GM12892 (cell line): Measurements from ENCODE around the gene EFCAB8.

Source experiments
- POLR2A ChIP-seq: IDR thresholded peaks from 2 replicates; pipeline ENCODE4 v1.6.1; 2011; ENCODE audit warnings: low read depth, low read length, control low read depth
- POLR2AphosphoS5 ChIP-seq: IDR thresholded peaks from 2 replicates; pipeline ENCODE4 v1.6.1; 2011; ENCODE audit warnings: low read depth, low read length, control low read depth
- TAF1 ChIP-seq: IDR thresholded peaks from 2 replicates; pipeline ENCODE4 v1.6.1; 2011; ENCODE audit warnings: low read depth, mild to moderate bottlenecking, control low read depth, low read length, borderline replicate concordance

DNA sequence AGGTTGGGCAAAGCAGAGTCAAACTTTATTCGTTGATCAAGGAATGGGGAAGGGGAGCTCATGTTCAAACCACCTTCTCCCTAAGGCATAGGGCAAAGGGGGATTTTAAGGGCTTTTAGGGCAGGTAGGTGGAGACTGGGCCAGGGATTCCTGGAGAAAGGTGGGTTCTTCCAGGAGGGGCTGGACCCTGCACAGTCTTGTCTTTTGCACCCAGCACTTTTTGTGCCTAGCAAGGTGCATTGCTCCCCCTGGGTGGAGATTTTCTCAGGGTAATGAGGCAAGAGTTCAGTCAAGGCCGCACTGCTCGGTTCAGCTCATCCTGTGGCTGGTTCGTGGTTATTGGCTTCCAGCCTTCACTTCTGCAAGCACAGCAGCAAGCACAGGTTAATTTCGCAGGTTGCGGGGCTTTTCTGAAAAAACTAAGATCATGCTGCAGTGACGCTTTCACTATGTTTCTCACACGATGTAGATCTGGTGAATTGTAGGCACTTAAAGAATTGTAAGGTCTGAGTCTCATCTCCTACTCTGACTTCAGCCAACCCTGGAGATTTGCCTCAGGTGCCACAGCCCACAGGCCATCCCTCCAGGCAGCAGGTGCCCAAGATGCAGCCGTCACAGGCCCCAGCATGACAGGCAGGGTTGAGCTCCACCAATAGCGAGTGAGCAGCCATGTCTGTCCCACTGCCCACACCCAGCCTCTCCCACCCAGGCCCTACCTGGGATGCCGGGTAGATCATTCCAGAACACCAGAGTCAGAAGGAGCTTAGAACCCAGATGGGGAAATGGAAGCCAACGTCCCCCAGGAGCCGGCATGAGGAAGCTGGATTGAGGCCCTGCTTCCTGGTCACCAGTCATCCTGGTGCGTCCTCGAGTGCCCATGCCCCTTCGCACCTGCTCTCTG, 108.4 kb downstream of the EFCAB8 start:
- TF ChIP-seq TAF1 (no peak), POLR2AphosphoS5 (no peak), POLR2A (no peak)
